Thyroid gland (tissue), 4 donors: ENCODE results near the gene CELF4. TPM values are rescaled to one million over a fixed set of nuclear protein-coding genes. Genes with fewer than 3 reads are reported as not detected.

Experiments
- DNase-seq, 2 donors: peaks; one replicate each; pipeline ENCODE4 v3.0.0-alpha.2; 2019
- H3K27ac ChIP-seq, 3 donors: fragments of 200-600 bp; sonication (generic); 1 replicate in 2 of 3; 2 replicates in 1 of 3; pipeline ENCODE4 v1.5.1; 2016 to 2019; ENCODE audit warnings: mild to moderate bottlenecking in 1 of 3, moderate library complexity in 1 of 3
- H3K27me3 ChIP-seq: fragments of 200-600 bp; sonication (generic); one replicate; pipeline ENCODE4 v1.5.1; 2019
- H3K36me3 ChIP-seq, 2 donors: fragments of 200-600 bp; sonication (generic); one replicate each; pipeline ENCODE4 v1.5.1; 2016 to 2019
- H3K4me1 ChIP-seq, 2 donors: fragments of 200-600 bp; sonication (generic); one replicate each; pipeline ENCODE4 v1.5.1; 2017 to 2019
- H3K4me3 ChIP-seq, 3 donors: fragments of 200-600 bp; sonication (generic); replicated peaks in 1 of 3; 1 replicate in 2 of 3; 2 replicates in 1 of 3; pipeline ENCODE4 v1.5.1; 2016; ENCODE audit warnings: mild to moderate bottlenecking in 1 of 3
- H3K9me3 ChIP-seq: fragments of 200-600 bp; sonication (generic); one replicate; pipeline ENCODE4 v1.5.1; 2017
- CTCF ChIP-seq, 6 experiments: fragments of 200-600 bp in 3 of 6; fragments of 450-650 bp in 3 of 6; sonication (generic) in 3 of 6; IDR thresholded peaks; one replicate each; pipeline ENCODE4 v1.5.1; 2016 to 2019; ENCODE audit warnings: antibody characterized with exemption in 6 of 6, mild to moderate bottlenecking in 2 of 6, inconsistent platforms in 1 of 6, moderate library complexity in 1 of 6
- POLR2A ChIP-seq, 2 donors: fragments of 450-650 bp; IDR thresholded peaks; one replicate each; pipeline ENCODE4 v1.6.1; 2017; ENCODE audit warnings: antibody characterized with exemption in 2 of 2, mild to moderate bottlenecking in 2 of 2, moderate library complexity in 1 of 2
- WGBS, 2 donors: methylation state at CpG; one replicate each; pipeline ENCODE4 v1.1.5; 2017; 5-methylcytosine and 5-hydroxymethylcytosine counted together
- intact Hi-C: fragments of 100-400 bp; cut with DNase I; formaldehyde crosslinking; loops from one replicate; pipeline ENCODE4 v1.15.1; 2023
- total RNA-seq, 4 donors: library from RNA; depleted of rRNA; stranded (reverse); fragments of >200 nt; gene quantifications; one replicate each; pipeline ENCODE4 v1.2.3, GENCODE V29; 2016

The CELF4 gene
- total RNA-seq, 4 donors from 2014 or later, result 4.3 TPM; not detected in 3

DNA sequence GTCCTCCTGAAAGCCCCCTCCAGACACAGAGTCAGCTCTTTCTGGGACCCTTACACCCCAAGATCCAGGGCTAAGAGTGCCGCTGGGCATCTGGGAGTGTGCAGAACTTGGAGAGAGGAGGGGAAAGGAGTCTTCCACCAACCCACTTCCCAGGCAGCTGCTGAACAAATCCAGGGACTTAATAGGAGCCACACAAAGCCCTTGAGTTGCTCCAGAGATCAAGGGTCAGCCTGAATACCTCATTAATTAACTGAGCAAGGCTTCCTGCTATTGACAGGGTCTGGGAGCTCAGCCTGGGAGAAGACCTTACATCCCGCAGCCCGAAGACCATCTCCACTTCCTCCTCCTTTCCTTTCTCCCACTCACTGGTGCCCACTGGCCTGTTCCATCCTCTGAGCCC is 108.3 kb downstream of the CELF4 start:
- intact Hi-C loops, result no loop called here
- Histone ChIP-seq H3K4me1 (no peaks in the 10 kb centered on the region), H3K9me3 (no peaks in the 10 kb centered on the region), H3K27ac (no peak overlapping the region), H3K27me3 (no peaks in the 10 kb centered on the region), H3K36me3 (no peaks in the 10 kb centered on the region), H3K4me3 (no peak overlapping the region)
- WGBS, 2 donors, result 59 to 70% methylated on average over 3 of the region's 3 CpGs
- no peak for DNase-seq
- TF ChIP-seq CTCF (IDR thresholded peaks at IDR 0.05), result no peak
- no peak for TF ChIP-seq POLR2A (IDR thresholded peaks at IDR 0.05)

DNA sequence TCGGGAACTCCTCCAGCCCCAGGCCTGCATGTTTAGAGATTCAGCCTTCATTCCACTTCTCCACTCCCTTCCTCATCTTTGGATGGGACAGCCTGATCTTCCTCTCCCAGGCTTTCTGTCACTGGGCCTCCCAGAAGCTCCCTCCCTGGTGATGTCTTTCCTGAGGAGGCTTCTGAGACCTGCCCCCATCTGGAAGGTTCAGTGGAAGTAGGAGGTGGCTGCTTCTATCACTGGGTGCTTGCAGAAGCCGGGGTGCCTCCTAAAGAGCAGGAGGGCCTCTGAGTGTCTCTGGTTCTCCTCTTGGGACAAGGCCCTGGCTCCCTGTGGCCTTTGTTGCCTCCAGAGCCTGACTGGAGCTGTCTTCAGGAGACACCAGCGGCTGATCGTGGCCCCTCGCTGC is 108.7 kb downstream of the CELF4 start:
- no peak overlapping the region for H3K27ac ChIP-seq
- H3K36me3 ChIP-seq, result no peaks in the 10 kb centered on the region
- no peaks in the 10 kb centered on the region for H3K4me1 ChIP-seq
- no peaks in the 10 kb centered on the region for H3K27me3 ChIP-seq
- 84 to 100% methylated on average over 1 to 3 of the region's 5 CpGs for WGBS, 2 donors
- no peaks in the 10 kb centered on the region for H3K9me3 ChIP-seq
- no peak for DNase-seq
- TF ChIP-seq CTCF (IDR thresholded peaks at IDR 0.05) (no peak), POLR2A (IDR thresholded peaks at IDR 0.05) (no peak)
- H3K4me3 ChIP-seq, result no peak overlapping the region
- intact Hi-C loops, result no loop called here

- no peaks in the 10 kb centered on the region for H3K27me3 ChIP-seq
- no peaks in the 10 kb centered on the region for H3K4me1 ChIP-seq
- no peak for TF ChIP-seq CTCF (IDR thresholded peaks at IDR 0.05)
- no peak for TF ChIP-seq POLR2A (IDR thresholded peaks at IDR 0.05)
- no peak for DNase-seq
- WGBS, 2 donors, result 96 to 97% methylated on average over 4 to 5 of the region's 5 CpGs
- H3K27ac ChIP-seq, result no peak overlapping the region
- intact Hi-C loops, result no loop called here
- H3K36me3 ChIP-seq, result no peaks in the 10 kb centered on the region
- H3K4me3 ChIP-seq, result no peak overlapping the region
- no peaks in the 10 kb centered on the region for H3K9me3 ChIP-seq
Observed at GRCh38 chr18:37456395-37456794, 109.2 kb downstream of the CELF4 start.

- Histone ChIP-seq H3K4me1 (no peaks in the 10 kb centered on the region), H3K27me3 (no peaks in the 10 kb centered on the region), H3K9me3 (no peaks in the 10 kb centered on the region), H3K4me3 (no peak overlapping the region), H3K36me3 (no peaks in the 10 kb centered on the region), H3K27ac (no peak overlapping the region)
- WGBS, 2 donors, result 85 to 87% methylated on average over 3 of the region's 3 CpGs
- intact Hi-C loops, result no loop called here
- no peak for DNase-seq
- TF ChIP-seq POLR2A (IDR thresholded peaks at IDR 0.05), result no peak
- no peak for TF ChIP-seq CTCF (IDR thresholded peaks at IDR 0.05)
Observed at GRCh38 chr18:37453752-37454151, 111.8 kb downstream of the CELF4 start.

- no peaks in the 10 kb centered on the region for H3K27me3 ChIP-seq
- H3K36me3 ChIP-seq, result no peaks in the 10 kb centered on the region
- WGBS, 2 donors, result 48 to 56% methylated on average over 4 of the region's 4 CpGs
- no peak overlapping the region for H3K27ac ChIP-seq
- H3K4me3 ChIP-seq, result no peak overlapping the region
- no peaks in the 10 kb centered on the region for H3K9me3 ChIP-seq
- intact Hi-C loops, result no loop called here
- TF ChIP-seq POLR2A (IDR thresholded peaks at IDR 0.05) (no peak), CTCF (IDR thresholded peaks at IDR 0.05) (no peak)
- no peak for DNase-seq
- H3K4me1 ChIP-seq, result no peaks in the 10 kb centered on the region
Observed at GRCh38 chr18:37452682-37453385, 112.8 kb downstream of the CELF4 start.
